Activated CD4-positive, alpha-beta T cell treated with anti-CD3 and anti-CD28 coated beads, Interleukin-2, amount 10 ng/mL, durations not matched to agents 24 days and 14 days (primary cell): ENCODE results near the gene MAB21L4. TPM values are rescaled to one million over a fixed set of nuclear protein-coding genes. Genes with fewer than 3 reads are reported as not detected.

ENCODE experiments used
- DNase-seq: peaks from one replicate; pipeline ENCODE4 v3.0.0; 2022
- H3K27ac Mint-ChIP-seq: one replicate; pipeline ENCODE4 v1.8.0; 2022; ENCODE audit warnings: mild to moderate bottlenecking, mixed read lengths
- H3K27me3 Mint-ChIP-seq: one replicate; pipeline ENCODE4 v1.8.0; 2022; ENCODE audit warnings: mixed read lengths
- H3K36me3 Mint-ChIP-seq: one replicate; pipeline ENCODE4 v1.8.0; 2022; ENCODE audit warnings: low read depth, mild to moderate bottlenecking, mixed read lengths
- H3K4me1 Mint-ChIP-seq: one replicate; pipeline ENCODE4 v1.8.0; 2021; ENCODE audit warnings: mixed read lengths
- H3K4me3 Mint-ChIP-seq: one replicate; pipeline ENCODE4 v1.8.0; 2022; ENCODE audit warnings: mild to moderate bottlenecking, moderate library complexity, mixed read lengths
- H3K9me3 Mint-ChIP-seq: one replicate; pipeline ENCODE4 v1.8.0; 2021; ENCODE audit warnings: mixed read lengths
- intact Hi-C: fragments of 100-400 bp; cut with micrococcal nuclease; formaldehyde crosslinking; loops from one replicate; pipeline ENCODE4 v1.15.1; 2023
- total RNA-seq: library from RNA; stranded (reverse); gene quantifications from 2 replicates; pipeline ENCODE4 v1.2.3, GENCODE V29; 2022

Gene MAB21L4
- total RNA-seq, 1 donor from 2014 or later: not detected

- no peaks in the 10 kb centered on the region for H3K9me3 Mint-ChIP-seq
- intact Hi-C loops: no loop called here
- no peaks in the 10 kb centered on the region for H3K36me3 Mint-ChIP-seq
- no peaks in the 10 kb centered on the region for H3K4me1 Mint-ChIP-seq
- H3K4me3 Mint-ChIP-seq: no peak overlapping the region
- DNase-seq: no peak
- no peaks in the 10 kb centered on the region for H3K27me3 Mint-ChIP-seq
- H3K27ac Mint-ChIP-seq: no peak overlapping the region
Measured at GRCh38 chr2:240898731-240899467, 2.9 kb upstream of the MAB21L4 start.

- no peak for DNase-seq
- peaks cover 2% of the 10 kb centered on the region for H3K4me1 Mint-ChIP-seq
- H3K27ac Mint-ChIP-seq: no peak overlapping the region
- no peaks in the 10 kb centered on the region for H3K36me3 Mint-ChIP-seq
- no peaks in the 10 kb centered on the region for H3K9me3 Mint-ChIP-seq
- H3K27me3 Mint-ChIP-seq: no peaks in the 10 kb centered on the region
- intact Hi-C loops: no loop called here
- no peak overlapping the region for H3K4me3 Mint-ChIP-seq
Measured at GRCh38 chr2:240898108-240898730, 2.3 kb upstream of the MAB21L4 start.

GRCh38 chr2:240896871-240897692 is 1.1 kb upstream of the MAB21L4 start:
- intact Hi-C loops: no loop called here
- H3K9me3 Mint-ChIP-seq: no peaks in the 10 kb centered on the region
- no peaks in the 10 kb centered on the region for H3K27me3 Mint-ChIP-seq
- DNase-seq: no peak
- H3K27ac Mint-ChIP-seq: no peak overlapping the region
- H3K36me3 Mint-ChIP-seq: no peaks in the 10 kb centered on the region
- H3K4me1 Mint-ChIP-seq: peaks cover 2% of the 10 kb centered on the region
- H3K4me3 Mint-ChIP-seq: no peak overlapping the region

- Mint-ChIP-seq H3K4me3 (no peak overlapping the region), H3K36me3 (no peaks in the 10 kb centered on the region), H3K4me1 (peaks cover 2% of the 10 kb centered on the region), H3K9me3 (no peaks in the 10 kb centered on the region), H3K27ac (no peak overlapping the region), H3K27me3 (no peaks in the 10 kb centered on the region)
- intact Hi-C loops: no loop called here
- DNase-seq: no peak
Measured at GRCh38 chr2:240896394-240896793, 438 bp upstream of the MAB21L4 start.

- Mint-ChIP-seq H3K9me3 (no peaks in the 10 kb centered on the region), H3K27me3 (no peaks in the 10 kb centered on the region), H3K4me3 (no peak overlapping the region), H3K4me1 (peaks cover 2% of the 10 kb centered on the region), H3K27ac (no peak overlapping the region), H3K36me3 (no peaks in the 10 kb centered on the region)
- intact Hi-C loops: no loop called here
- no peak for DNase-seq
Measured at GRCh38 chr2:240894836-240895558, 959 bp downstream of the MAB21L4 start.

GRCh38 chr2:240894006-240894405 is 1.9 kb downstream of the MAB21L4 start:
- H3K4me1 Mint-ChIP-seq: peaks cover 2% of the 10 kb centered on the region
- H3K4me3 Mint-ChIP-seq: no peak overlapping the region
- intact Hi-C loops: no loop called here
- H3K27me3 Mint-ChIP-seq: no peaks in the 10 kb centered on the region
- H3K36me3 Mint-ChIP-seq: no peaks in the 10 kb centered on the region
- no peaks in the 10 kb centered on the region for H3K9me3 Mint-ChIP-seq
- H3K27ac Mint-ChIP-seq: no peak overlapping the region
- no peak for DNase-seq

- H3K27me3 Mint-ChIP-seq: no peaks in the 10 kb centered on the region
- peak; percentile 77 for DNase-seq
- H3K9me3 Mint-ChIP-seq: no peaks in the 10 kb centered on the region
- H3K4me3 Mint-ChIP-seq: no peak overlapping the region
- peaks cover 2% of the 10 kb centered on the region for H3K4me1 Mint-ChIP-seq
- intact Hi-C loops: no loop called here
- H3K36me3 Mint-ChIP-seq: no peaks in the 10 kb centered on the region
- no peak overlapping the region for H3K27ac Mint-ChIP-seq
Measured at GRCh38 chr2:240893363-240893844, 2.6 kb downstream of the MAB21L4 start.

- Mint-ChIP-seq H3K4me1 (peaks cover 2% of the 10 kb centered on the region), H3K36me3 (no peaks in the 10 kb centered on the region), H3K27me3 (no peaks in the 10 kb centered on the region), H3K27ac (no peak overlapping the region), H3K9me3 (no peaks in the 10 kb centered on the region), H3K4me3 (no peak overlapping the region)
- DNase-seq: no peak
- intact Hi-C loops: no loop called here
Measured at GRCh38 chr2:240892925-240893324, 3.0 kb downstream of the MAB21L4 start.

GRCh38 chr2:240892356-240892755 is 3.6 kb downstream of the MAB21L4 start:
- intact Hi-C loops: no loop called here
- H3K27ac Mint-ChIP-seq: no peak overlapping the region
- no peaks in the 10 kb centered on the region for H3K9me3 Mint-ChIP-seq
- H3K36me3 Mint-ChIP-seq: no peaks in the 10 kb centered on the region
- no peak overlapping the region for H3K4me3 Mint-ChIP-seq
- H3K4me1 Mint-ChIP-seq: peaks cover 2% of the 10 kb centered on the region
- H3K27me3 Mint-ChIP-seq: no peaks in the 10 kb centered on the region
- no peak for DNase-seq

- no peaks in the 10 kb centered on the region for H3K9me3 Mint-ChIP-seq
- no peak for DNase-seq
- H3K4me3 Mint-ChIP-seq: no peak overlapping the region
- peaks cover 2% of the 10 kb centered on the region for H3K4me1 Mint-ChIP-seq
- no peak overlapping the region for H3K27ac Mint-ChIP-seq
- no peaks in the 10 kb centered on the region for H3K36me3 Mint-ChIP-seq
- no peaks in the 10 kb centered on the region for H3K27me3 Mint-ChIP-seq
- intact Hi-C loops: no loop called here
Measured at GRCh38 chr2:240891492-240892340, 4.2 kb downstream of the MAB21L4 start.

GRCh38 chr2:240890691-240891090 is 5.3 kb downstream of the MAB21L4 start:
- Mint-ChIP-seq H3K36me3 (no peaks in the 10 kb centered on the region), H3K27me3 (no peaks in the 10 kb centered on the region), H3K9me3 (no peaks in the 10 kb centered on the region), H3K4me1 (peaks cover 2% of the 10 kb centered on the region), H3K27ac (no peak overlapping the region), H3K4me3 (no peak overlapping the region)
- no peak for DNase-seq
- intact Hi-C loops: no loop called here

GRCh38 chr2:240889601-240890560 is 6.1 kb downstream of the MAB21L4 start:
- Mint-ChIP-seq H3K27ac (no peak overlapping the region), H3K4me1 (peaks cover 2% of the 10 kb centered on the region), H3K4me3 (no peak overlapping the region), H3K27me3 (no peaks in the 10 kb centered on the region), H3K9me3 (no peaks in the 10 kb centered on the region), H3K36me3 (no peaks in the 10 kb centered on the region)
- intact Hi-C loops: no loop called here
- no peak for DNase-seq
